ENCODE measurements around the gene ADIPOR2. TPM values are rescaled to one million over a fixed set of nuclear protein-coding genes. Genes with fewer than 3 reads are reported as not detected.

Gene ADIPOR2
- total RNA-seq, 1 donor from 2014 or later = 43.5 TPM

DNA sequence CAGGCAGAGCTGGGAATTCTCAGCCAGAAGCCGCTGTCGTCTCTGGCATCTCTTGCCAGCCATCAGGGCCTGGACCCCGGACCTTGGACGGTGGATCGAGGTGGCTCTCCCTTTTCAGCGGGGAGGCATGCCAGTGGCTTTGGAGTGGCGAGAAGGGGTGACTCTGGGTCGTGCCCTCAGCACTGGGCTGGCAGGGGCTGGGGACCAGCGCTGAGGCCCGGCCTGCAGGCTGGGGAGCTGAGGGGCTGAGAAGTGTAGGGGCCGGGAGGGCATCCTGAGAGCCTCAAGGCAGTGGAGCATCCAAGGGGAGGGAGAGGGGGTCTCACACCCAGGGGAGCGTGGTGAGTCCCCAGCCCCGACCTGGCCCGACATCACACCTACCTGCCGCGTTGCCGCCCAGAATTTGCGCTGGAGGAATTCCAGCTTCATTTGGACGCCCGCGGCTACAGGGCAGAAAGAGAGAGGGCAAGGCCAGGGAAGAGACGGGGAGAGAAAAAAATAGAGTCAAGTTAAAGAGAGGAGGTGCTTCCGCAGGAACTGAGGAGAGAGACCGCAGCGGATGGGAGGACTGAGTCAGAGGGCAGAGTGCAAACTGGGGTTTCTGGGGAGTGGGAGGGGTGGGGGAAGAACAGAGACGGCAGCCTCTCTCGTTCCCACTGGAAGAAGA, 120.5 kb downstream of the ADIPOR2 start:
- no peak for DNase-seq (ENCODE audit: extremely low spot score, unreplicated experiment)
- TF ChIP-seq, protein P1, sequence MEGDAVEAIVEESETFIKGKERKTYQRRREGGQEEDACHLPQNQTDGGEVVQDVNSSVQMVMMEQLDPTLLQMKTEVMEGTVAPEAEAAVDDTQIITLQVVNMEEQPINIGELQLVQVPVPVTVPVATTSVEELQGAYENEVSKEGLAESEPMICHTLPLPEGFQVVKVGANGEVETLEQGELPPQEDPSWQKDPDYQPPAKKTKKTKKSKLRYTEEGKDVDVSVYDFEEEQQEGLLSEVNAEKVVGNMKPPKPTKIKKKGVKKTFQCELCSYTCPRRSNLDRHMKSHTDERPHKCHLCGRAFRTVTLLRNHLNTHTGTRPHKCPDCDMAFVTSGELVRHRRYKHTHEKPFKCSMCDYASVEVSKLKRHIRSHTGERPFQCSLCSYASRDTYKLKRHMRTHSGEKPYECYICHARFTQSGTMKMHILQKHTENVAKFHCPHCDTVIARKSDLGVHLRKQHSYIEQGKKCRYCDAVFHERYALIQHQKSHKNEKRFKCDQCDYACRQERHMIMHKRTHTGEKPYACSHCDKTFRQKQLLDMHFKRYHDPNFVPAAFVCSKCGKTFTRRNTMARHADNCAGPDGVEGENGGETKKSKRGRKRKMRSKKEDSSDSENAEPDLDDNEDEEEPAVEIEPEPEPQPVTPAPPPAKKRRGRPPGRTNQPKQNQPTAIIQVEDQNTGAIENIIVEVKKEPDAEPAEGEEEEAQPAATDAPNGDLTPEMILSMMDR (IDR thresholded peaks at IDR 0.05) = no peak
- Mint-ChIP-seq H3K27me3 (ENCODE audit: unreplicated experiment) (peaks cover 24% of the 10 kb centered on the region), H3K4me3 (ENCODE audit: unreplicated experiment) (no peak overlapping the region), H3K4me1 (ENCODE audit: unreplicated experiment) (peaks cover 10% of the 10 kb centered on the region), H3K27ac (ENCODE audit: unreplicated experiment) (peak overlapping the region; percentile 41), H3K36me3 (ENCODE audit: unreplicated experiment) (no peaks in the 10 kb centered on the region), H3K9me3 (ENCODE audit: unreplicated experiment) (no peaks in the 10 kb centered on the region)

DNA sequence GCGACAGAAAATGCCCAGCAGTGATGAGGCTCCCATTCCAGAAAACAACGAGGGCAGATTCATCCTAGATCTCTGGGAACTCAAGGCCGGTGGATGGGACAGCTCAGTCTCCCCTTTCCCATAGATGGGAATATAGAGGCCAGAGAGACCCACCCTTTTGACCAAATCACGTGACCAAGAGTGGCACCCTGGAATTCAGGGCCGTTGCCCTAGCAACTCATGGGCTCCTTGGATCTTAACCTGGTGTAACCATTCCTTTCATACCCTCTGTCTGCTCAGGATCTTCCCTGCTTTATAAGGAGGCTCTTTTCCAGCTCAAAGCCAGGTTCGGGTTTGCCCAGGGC, 121.0 kb downstream of the ADIPOR2 start:
- no peak for DNase-seq (ENCODE audit: extremely low spot score, unreplicated experiment)
- H3K4me3 Mint-ChIP-seq (ENCODE audit: unreplicated experiment) = no peak overlapping the region
- H3K9me3 Mint-ChIP-seq (ENCODE audit: unreplicated experiment) = no peaks in the 10 kb centered on the region
- H3K36me3 Mint-ChIP-seq (ENCODE audit: unreplicated experiment) = no peaks in the 10 kb centered on the region
- peaks cover 10% of the 10 kb centered on the region for H3K4me1 Mint-ChIP-seq (ENCODE audit: unreplicated experiment)
- no peak overlapping the region for H3K27ac Mint-ChIP-seq (ENCODE audit: unreplicated experiment)
- peaks cover 26% of the 10 kb centered on the region for H3K27me3 Mint-ChIP-seq (ENCODE audit: unreplicated experiment)
- TF ChIP-seq, protein P1 (IDR thresholded peaks at IDR 0.05) = no peak

DNA sequence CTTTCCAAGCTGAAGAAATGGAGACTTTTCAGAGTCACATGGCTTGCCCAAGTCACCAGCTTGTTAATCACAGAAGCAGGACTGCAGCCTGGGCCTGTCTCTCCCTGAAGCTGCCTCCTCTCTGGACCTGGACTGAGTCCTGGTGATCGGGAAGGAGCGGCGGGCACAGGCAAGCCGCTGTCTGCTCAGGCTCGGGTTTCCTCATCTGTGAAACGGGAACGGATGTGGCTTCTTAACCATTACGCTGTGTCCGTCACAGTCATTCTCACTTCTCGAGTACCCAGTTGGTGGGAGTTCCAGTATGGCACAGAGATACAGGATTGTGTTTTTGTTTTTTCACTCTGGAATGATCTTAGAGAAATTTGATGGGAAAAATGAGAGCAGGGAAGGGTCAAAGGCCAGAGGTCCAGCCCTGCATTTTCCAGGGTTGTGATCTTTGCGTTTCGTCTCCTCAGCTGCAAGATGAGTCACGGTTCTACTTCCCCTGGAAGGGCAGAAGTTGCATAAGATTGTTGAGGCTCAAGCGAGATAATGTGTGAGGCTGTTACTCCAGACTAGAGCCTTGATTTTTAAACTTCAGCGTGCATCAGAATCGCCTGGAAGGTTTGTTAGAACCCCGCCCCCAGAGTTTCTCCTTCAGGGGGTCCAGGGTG, 121.9 kb downstream of the ADIPOR2 start:
- Mint-ChIP-seq H3K9me3 (ENCODE audit: unreplicated experiment) (no peaks in the 10 kb centered on the region), H3K4me3 (ENCODE audit: unreplicated experiment) (no peak overlapping the region), H3K27me3 (ENCODE audit: unreplicated experiment) (peaks cover 26% of the 10 kb centered on the region), H3K27ac (ENCODE audit: unreplicated experiment) (no peak overlapping the region), H3K4me1 (ENCODE audit: unreplicated experiment) (peaks cover 10% of the 10 kb centered on the region), H3K36me3 (ENCODE audit: unreplicated experiment) (no peaks in the 10 kb centered on the region)
- DNase-seq (ENCODE audit: extremely low spot score, unreplicated experiment) = no peak
- TF ChIP-seq, protein P1 (IDR thresholded peaks at IDR 0.05) = no peak

DNA sequence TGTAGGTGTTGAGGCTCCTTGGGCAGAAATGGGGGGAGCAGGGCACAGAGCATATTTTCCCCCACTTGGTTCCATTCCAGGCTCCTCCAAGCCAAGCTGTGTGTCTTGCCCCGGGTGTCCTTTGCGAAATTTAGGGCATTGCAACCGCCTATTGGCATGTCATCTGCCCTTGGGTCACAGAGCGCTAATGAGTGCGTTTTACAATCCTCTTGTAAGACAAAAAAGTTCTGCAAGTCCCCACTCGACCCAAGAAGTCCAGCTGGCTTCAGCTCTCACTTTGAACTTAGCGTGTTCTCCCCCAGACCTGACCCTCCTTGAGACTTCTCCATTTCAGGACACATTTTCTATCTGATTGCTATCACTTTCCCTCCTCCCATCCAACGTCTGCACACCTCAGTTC, 123.4 kb downstream of the ADIPOR2 start:
- no peak for DNase-seq (ENCODE audit: extremely low spot score, unreplicated experiment)
- H3K27me3 Mint-ChIP-seq (ENCODE audit: unreplicated experiment) = peaks cover 31% of the 10 kb centered on the region
- no peak overlapping the region for H3K27ac Mint-ChIP-seq (ENCODE audit: unreplicated experiment)
- H3K36me3 Mint-ChIP-seq (ENCODE audit: unreplicated experiment) = no peaks in the 10 kb centered on the region
- TF ChIP-seq, protein P1 (IDR thresholded peaks at IDR 0.05) = no peak
- H3K9me3 Mint-ChIP-seq (ENCODE audit: unreplicated experiment) = no peaks in the 10 kb centered on the region
- H3K4me1 Mint-ChIP-seq (ENCODE audit: unreplicated experiment) = peaks cover 10% of the 10 kb centered on the region
- no peak overlapping the region for H3K4me3 Mint-ChIP-seq (ENCODE audit: unreplicated experiment)

DNA sequence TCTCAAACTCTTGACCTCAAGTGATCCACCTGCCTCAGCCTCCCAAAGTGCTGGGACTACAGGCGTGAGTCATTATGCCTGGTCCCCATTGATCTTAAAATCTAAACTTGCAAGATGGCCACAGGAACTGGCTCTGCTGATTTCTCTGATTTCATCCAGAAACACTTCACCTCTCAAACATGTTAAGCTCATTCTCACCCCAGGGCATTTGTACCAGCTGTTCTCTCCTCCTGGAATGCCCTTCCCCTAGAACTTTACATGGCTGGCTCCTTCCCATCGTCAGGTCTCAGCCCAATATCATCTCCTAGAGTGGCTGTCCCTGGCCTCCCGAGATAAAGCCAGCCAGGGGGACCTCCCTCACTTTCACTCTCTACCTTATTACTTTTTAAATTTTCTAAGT, 124.2 kb downstream of the ADIPOR2 start:
- no peak for DNase-seq (ENCODE audit: extremely low spot score, unreplicated experiment)
- Mint-ChIP-seq H3K4me3 (ENCODE audit: unreplicated experiment) (no peak overlapping the region), H3K27ac (ENCODE audit: unreplicated experiment) (no peak overlapping the region), H3K27me3 (ENCODE audit: unreplicated experiment) (peaks cover 39% of the 10 kb centered on the region), H3K4me1 (ENCODE audit: unreplicated experiment) (peaks cover 7% of the 10 kb centered on the region), H3K9me3 (ENCODE audit: unreplicated experiment) (no peaks in the 10 kb centered on the region), H3K36me3 (ENCODE audit: unreplicated experiment) (no peaks in the 10 kb centered on the region)
- TF ChIP-seq, protein P1 (IDR thresholded peaks at IDR 0.05) = no peak

Measured in osteocyte (in vitro differentiated cells).